ENCODE measurements around the gene SPTLC2.

DNA sequence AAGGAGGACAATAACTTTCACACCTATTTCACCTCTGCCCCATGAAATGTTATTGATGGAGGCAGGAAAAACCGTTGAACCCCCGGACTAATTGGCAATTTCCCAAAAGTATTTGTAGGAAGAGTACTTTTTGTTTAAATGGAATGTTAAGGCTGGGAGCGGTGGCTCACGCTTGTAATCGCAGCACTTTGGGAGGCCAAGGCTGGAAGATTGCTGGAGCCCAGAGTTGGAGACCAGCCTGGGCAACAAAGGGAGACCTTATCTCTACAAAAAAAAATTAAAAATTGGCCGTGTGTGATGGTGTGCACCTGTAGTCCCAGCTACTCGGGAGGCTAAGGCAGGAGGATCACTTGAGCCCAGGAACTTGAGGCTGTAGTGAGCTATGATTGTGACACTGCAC lies 26.0 kb upstream of the SPTLC2 start:
- TF ChIP-seq POLR2A (IDR thresholded peaks at IDR 0.05; ENCODE audit: extremely low read depth, insufficient read length): no peak
- TF ChIP-seq, protein P1, sequence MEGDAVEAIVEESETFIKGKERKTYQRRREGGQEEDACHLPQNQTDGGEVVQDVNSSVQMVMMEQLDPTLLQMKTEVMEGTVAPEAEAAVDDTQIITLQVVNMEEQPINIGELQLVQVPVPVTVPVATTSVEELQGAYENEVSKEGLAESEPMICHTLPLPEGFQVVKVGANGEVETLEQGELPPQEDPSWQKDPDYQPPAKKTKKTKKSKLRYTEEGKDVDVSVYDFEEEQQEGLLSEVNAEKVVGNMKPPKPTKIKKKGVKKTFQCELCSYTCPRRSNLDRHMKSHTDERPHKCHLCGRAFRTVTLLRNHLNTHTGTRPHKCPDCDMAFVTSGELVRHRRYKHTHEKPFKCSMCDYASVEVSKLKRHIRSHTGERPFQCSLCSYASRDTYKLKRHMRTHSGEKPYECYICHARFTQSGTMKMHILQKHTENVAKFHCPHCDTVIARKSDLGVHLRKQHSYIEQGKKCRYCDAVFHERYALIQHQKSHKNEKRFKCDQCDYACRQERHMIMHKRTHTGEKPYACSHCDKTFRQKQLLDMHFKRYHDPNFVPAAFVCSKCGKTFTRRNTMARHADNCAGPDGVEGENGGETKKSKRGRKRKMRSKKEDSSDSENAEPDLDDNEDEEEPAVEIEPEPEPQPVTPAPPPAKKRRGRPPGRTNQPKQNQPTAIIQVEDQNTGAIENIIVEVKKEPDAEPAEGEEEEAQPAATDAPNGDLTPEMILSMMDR (IDR thresholded peaks at IDR 0.05; ENCODE audit: low read depth, low read length): no peak
